ENCODE data around the gene GPRIN1.

DNA sequence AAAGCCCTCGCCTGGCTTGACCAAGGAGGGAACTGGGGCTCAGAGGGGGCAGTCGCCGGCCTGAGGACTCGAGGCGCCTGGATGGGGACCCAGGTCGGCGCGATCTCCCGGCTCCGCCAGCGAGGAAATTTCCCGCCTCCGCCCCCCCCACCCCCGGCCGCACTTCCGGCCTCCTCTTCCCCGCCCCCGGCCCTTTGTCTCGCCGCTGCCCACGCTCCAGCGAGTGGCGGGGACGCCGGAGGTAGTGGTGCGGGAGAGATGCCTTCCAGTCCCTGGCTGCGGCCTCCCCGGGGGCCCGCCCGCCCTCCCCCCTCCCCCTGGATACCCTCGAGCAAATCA lies 448 bp upstream of the GPRIN1 start:
- TF ChIP-seq, protein P1, sequence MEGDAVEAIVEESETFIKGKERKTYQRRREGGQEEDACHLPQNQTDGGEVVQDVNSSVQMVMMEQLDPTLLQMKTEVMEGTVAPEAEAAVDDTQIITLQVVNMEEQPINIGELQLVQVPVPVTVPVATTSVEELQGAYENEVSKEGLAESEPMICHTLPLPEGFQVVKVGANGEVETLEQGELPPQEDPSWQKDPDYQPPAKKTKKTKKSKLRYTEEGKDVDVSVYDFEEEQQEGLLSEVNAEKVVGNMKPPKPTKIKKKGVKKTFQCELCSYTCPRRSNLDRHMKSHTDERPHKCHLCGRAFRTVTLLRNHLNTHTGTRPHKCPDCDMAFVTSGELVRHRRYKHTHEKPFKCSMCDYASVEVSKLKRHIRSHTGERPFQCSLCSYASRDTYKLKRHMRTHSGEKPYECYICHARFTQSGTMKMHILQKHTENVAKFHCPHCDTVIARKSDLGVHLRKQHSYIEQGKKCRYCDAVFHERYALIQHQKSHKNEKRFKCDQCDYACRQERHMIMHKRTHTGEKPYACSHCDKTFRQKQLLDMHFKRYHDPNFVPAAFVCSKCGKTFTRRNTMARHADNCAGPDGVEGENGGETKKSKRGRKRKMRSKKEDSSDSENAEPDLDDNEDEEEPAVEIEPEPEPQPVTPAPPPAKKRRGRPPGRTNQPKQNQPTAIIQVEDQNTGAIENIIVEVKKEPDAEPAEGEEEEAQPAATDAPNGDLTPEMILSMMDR (IDR thresholded peaks at IDR 0.05), result no peak
- no peak for TF ChIP-seq POLR2A (IDR thresholded peaks at IDR 0.05)
- TF ChIP-seq EP300 (IDR thresholded peaks at IDR 0.05), result no peak
- TF ChIP-seq POLR2AphosphoS5 (IDR thresholded peaks at IDR 0.05), result no peak
